B cell (primary cell): ENCODE data around the gene GMPR.
"Not testable (repeated sequence)": the region's sequence is repeated elsewhere in the genome, so short reads cannot be mapped to it uniquely, and the experiment has no call there.

ENCODE experiments used
- EZH2 ChIP-seq: IDR thresholded peaks from 2 replicates; pipeline ENCODE4 v1.6.1; 2012; ENCODE audit warnings: borderline replicate concordance, low read depth, mild to moderate bottlenecking, moderate library complexity, low read length; ENCODE audit not compliant: insufficient read depth, poor library complexity, severe bottlenecking
- TF ChIP-seq, protein P1 (sequence below): fragments of 200-600 bp; IDR thresholded peaks from one replicate; pipeline ENCODE4 v1.8.0; 2022; ENCODE audit warnings: antibody characterized with exemption, mild to moderate bottlenecking

DNA sequence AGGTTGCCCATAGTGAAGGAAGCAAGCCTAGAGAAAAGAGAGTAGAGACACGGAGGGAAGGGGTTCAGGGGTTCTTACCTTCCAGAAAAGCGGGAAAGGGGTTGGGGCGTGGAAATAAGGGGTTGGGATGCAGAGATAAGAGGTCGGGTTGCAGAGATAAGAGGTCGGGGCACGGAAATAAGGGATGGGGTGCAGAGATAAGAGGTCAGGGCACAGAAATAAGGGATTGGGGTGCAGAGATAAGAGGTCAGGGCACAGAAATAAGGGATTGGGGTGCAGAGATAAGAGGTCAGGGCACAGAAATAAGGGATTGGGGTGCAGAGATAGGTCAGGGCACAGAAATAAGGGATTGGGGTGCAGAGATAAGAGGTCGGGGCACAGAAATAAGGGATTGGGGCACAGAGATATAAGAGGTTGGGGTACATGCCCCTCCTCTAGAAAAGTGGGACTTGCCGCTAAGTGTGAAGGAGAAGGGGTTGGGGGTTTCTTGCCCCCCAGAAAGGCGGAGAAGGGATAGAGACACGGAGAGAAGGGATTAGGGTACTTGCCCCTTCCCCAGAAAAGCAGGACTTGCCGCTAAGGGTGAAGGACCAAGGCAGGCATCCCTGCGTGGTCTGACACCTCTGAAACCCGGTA is 25.2 kb downstream of the GMPR start:
- TF ChIP-seq, protein P1, sequence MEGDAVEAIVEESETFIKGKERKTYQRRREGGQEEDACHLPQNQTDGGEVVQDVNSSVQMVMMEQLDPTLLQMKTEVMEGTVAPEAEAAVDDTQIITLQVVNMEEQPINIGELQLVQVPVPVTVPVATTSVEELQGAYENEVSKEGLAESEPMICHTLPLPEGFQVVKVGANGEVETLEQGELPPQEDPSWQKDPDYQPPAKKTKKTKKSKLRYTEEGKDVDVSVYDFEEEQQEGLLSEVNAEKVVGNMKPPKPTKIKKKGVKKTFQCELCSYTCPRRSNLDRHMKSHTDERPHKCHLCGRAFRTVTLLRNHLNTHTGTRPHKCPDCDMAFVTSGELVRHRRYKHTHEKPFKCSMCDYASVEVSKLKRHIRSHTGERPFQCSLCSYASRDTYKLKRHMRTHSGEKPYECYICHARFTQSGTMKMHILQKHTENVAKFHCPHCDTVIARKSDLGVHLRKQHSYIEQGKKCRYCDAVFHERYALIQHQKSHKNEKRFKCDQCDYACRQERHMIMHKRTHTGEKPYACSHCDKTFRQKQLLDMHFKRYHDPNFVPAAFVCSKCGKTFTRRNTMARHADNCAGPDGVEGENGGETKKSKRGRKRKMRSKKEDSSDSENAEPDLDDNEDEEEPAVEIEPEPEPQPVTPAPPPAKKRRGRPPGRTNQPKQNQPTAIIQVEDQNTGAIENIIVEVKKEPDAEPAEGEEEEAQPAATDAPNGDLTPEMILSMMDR = not testable (repeated sequence)
- TF ChIP-seq EZH2 = not testable (repeated sequence)
